ENCODE measurements around the gene UBE2Q1.

Gene UBE2Q1

GRCh38 chr1:154557939-154558719 lies at the start of gene UBE2Q1:
Gene UBE2Q1, minus strand, starts transcription at chr1:154558662. Its CDS starts 109 bp downstream, at chr1:154558553.
- DNase-seq, result no peak

- peak; percentile 77 for DNase-seq
Measured at GRCh38 chr1:154607609-154608396, 49.3 kb upstream of the UBE2Q1 start, which contains the start of gene ADAR. Gene ADAR, minus strand, starts transcription at chr1:154608186. Its CDS starts 180 bp downstream, at chr1:154608006.

- no peak for DNase-seq
Measured at GRCh38 chr1:154607106-154607608, 48.7 kb upstream of the UBE2Q1 start.

- no peak for DNase-seq
Measured at GRCh38 chr1:154605534-154605933, 47.1 kb upstream of the UBE2Q1 start.

GRCh38 chr1:154603317-154603716 lies 44.9 kb upstream of the UBE2Q1 start:
- DNase-seq, result no peak

DNA sequence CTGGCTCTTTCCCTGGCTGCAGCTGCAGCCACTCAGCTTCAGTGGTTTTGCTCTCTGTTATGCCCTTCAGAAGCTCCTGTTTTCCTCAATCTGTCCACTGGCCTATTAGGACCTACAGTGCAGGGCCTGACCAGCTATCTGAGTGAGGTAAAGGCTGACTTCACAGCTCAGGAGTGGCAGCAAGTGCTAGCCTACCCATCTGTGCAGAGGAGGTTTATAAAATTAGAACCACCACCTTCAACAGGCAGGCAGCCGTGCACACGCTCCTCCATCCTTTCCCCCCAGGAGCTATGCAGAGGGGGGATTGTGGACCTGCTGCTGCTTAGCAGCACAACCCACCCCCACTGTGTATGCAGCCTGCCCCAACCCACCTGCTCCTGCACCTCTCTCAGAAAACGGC lies 41.2 kb upstream of the UBE2Q1 start:
- no peak for DNase-seq

GRCh38 chr1:154598871-154599635 lies 40.6 kb upstream of the UBE2Q1 start:
- DNase-seq, result no peak

DNA sequence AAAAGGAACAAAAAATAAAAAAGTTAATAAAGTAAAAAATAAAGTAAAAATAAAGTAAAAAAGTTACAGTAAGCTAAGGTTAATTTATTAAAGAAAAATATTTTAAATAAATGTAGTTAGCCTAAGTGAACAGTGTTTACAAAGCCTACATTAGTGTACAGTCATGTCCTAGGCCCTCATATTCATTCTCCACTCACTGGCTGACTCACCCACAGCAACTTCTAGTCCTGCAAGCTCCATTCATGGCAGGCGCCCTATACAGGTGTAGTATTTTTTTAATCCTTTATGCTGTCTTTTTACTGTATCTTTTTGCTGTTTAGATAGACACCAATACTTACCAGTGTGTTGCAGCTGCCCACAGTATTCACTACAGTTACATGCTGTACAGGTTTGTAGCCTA lies 37.2 kb upstream of the UBE2Q1 start:
- DNase-seq, result no peak

GRCh38 chr1:154594811-154595210 lies 36.3 kb upstream of the UBE2Q1 start:
- no peak for DNase-seq

GRCh38 chr1:154593390-154593789 lies 34.9 kb upstream of the UBE2Q1 start:
- no peak for DNase-seq

DNA sequence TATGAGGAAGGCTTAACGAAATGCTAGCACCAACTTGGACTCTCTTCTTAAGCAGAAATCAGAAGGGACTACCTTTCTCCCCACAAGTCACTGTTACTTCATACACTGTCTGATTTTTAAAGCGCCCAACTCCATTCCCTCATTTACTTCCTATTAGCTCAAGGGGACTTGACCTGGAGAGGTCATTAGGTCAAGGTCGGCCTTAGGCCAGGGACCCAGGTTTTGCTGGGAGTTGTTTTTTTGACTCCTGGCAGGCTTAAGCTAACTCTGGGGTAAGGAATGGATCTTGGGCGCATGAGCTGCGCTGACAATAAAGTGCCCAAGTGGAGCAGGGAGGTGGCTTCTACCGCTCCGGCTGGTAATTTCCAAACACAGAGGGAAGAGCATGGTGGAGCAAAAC lies 32.7 kb upstream of the UBE2Q1 start:
- no peak for DNase-seq

DNA sequence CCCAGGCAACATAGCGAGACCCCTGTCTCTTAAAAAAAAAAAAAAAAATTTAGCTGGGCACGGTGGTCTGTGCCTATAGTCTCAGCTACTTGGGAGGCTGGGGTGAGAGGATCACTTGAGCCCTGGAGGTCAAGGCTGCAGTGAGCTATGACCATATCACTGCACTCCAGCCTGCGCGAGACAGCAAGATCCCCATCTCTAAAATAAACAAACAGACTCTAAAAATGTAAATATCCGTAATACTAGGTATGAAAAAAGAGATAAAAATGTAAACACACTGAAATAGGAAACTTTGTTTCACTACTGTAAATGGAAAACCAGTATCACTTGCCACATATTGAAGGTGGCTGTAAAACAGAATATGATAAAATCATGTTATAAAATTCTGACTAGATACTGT lies 32.3 kb upstream of the UBE2Q1 start:
- DNase-seq, result no peak

DNA sequence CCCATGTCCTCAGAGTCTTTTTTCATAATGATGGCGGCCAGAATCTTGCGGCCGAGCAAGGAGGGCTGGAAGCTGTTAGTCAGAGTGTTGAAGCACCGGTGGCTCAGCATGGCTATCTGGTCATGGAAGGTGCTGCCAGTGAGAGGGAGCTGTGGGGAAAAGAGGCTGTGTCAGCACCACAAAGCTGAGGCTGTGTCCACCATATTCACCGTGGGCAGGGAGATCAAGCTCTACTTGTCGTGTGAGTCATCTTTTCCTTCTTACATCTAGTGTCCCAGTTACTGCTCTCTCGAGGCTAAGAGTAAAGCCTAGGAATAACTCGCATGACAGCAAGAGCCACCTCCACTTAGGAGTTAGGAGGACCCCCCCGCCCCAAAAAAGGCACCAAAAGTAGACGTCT lies 31.3 kb upstream of the UBE2Q1 start:
- no peak for DNase-seq

DNA sequence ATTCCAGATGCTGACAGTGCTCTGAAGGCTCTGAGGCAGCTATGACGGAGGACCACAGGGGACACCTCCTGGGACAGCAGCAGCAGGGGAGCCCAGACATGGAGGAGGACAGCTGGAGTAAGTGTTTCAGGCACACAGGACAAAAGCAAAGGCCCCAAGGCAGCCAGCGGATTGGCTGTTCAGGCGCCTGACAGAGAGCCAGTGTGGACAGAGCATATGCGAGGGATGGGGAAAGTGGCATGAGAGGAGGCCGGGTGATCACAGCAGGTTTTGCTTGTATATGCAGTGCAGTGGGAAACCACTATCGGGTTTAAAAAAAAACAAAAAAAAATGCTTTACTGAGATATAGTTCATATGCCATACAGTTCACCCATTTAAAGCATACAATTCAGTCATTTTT lies 28.2 kb upstream of the UBE2Q1 start:
- no peak for DNase-seq

DNA sequence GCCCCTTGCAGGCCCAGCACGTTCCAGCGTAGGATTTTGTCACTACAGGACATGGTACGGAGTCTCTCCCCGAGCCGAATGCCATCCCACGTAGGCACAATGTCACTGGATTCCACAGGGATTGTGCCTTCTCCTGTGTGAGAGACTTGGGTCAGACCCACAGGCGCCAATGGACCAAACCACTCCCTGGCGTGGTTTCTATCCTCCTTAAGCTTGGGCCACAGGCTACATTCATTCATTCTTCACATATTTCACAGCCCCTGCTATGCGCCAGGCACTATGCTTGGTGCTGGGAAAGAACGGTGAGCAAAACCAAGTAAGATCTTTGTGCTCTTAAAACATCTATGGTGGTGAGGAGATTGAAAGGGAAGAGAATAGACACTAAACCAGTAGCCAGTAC lies 27.8 kb upstream of the UBE2Q1 start:
- no peak for DNase-seq

- no peak for DNase-seq
Measured at GRCh38 chr1:154584267-154584994, 26.0 kb upstream of the UBE2Q1 start.

DNA sequence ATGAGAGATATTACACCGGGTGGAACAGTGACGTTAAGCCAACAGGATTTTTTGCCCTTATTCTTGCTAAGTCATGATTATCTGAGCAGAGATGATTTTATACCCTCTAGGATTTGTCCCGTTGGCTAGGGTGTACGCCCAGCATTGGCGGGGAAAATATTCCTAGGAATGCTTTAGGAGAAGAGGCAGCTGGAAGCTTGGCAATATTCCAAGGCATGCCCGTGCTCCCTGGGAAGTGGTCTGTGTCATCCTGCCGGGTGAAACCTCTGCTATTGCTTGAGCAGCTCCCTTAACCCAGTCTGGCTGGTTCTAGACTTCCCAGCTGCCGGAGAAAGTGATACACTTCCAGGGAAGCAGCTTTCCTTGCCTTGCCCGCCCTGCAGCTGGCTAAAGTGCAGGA lies 25.3 kb upstream of the UBE2Q1 start:
- DNase-seq, result no peak

DNA sequence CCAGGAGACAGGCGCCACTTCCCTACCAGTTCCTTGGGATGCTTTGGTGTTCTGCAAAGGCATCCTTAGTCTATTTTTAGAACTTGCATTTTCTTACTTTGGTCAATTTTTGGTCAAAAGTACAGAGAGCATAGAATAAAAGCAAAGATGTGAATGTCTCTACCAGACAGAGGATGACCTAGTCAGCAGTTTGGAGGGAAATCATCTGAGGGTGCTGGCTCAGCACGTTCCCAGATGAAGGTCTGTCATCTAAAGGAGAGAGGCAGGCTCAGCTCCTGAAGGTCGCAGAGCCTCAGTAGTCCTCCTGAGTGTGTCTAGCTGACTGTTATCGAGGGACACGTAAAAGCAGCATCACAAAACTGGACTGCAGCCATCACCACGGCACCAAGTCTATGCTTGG lies 24.4 kb upstream of the UBE2Q1 start:
- DNase-seq, result no peak

DNA sequence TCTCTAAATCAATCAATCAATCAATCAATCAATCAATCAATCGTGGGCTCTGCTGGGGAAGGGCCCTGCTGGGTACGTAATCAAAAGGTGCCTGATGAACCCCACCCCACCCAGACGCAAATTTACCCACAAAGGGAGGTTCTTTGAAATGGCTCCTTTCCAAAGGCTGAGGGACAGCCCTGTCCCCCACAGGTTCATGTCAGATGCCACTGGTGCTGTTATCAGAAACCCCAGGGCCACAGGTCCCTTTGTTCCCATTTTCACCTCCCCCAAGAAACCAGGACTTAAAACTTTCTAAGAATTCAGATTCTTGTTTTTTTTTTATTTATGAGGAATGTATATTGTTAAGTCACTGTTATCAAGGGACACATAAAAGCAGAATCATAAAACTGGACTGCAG lies 23.3 kb upstream of the UBE2Q1 start:
- no peak for DNase-seq

GRCh38 chr1:154579374-154579773 lies 20.9 kb upstream of the UBE2Q1 start:
- no peak for DNase-seq

DNA sequence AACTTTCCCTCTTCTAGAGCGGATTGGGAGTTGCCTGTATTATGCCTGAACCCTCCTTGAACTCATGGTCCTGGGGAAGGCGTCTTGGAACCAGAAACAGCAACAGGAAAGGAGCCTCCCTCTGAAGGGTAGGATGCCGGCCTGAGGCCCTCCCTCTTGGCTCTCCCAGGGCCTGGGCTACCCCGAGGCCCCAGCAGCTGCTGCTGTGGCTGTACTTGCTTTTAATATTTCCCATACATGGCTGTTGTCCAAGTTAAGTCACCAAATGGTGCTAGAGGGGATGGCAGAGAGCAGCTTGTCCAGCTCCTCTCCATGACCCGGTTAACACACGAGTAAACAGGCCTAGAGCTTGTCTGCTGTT lies 19.6 kb upstream of the UBE2Q1 start:
- no peak for DNase-seq

- DNase-seq, result no peak
Measured at GRCh38 chr1:154577346-154578057, 19.0 kb upstream of the UBE2Q1 start.

Data from T1000 (cell line).